Measurements from ENCODE around the gene KIF13A.
A peak's percentile ranks its signal among the peaks of the same experiment; 100 is the strongest.

The KIF13A gene

DNA sequence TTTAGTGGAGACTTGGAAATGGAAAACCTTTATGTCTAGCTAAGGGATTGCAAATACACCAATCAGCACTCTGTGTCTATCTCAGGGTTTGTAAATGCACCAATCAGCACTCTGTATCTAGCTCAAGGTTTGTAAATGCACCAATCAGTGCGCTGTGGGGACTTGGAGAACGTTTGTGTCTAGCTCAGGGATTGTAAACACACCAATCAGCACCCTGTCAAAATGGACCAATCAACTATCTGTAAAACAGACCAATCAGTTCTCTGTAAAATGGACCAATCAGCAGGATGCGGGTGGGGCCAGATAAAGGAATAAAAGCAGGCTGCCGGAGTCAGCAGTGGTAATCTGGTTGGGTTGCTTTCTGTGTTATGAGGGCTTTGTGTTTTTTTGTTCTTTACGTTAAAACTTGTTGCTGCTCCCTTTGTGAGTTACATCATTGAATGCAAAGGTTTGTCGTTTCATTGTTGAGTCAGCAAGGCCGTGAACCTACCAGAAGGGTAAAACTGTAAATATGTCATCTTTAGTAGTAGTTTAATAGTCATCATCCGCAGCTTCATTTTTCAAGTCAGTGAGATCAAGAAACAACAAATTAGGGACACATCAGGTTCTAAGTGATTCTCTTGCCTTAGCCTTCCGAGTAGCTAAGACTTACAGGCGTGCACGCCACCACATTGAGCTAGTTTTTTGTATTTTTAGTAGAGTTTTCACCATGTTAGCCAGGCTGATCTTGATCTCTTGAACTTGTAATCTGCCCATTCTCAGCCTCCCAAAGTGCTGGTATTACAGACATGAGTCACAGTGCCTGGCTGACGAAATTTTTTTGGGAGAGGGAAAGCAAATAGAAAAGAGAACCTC lies 258.0 kb downstream of the KIF13A start:
- no peak overlapping the region for H3K27ac Mint-ChIP-seq
- no peaks in the 10 kb centered on the region for H3K9me3 Mint-ChIP-seq
- H3K36me3 Mint-ChIP-seq (ENCODE audit: low read depth): no peaks in the 10 kb centered on the region
- DNase-seq (ENCODE audit: low spot score): no peak
- H3K27me3 Mint-ChIP-seq (ENCODE audit: low read depth): no peaks in the 10 kb centered on the region
- no peaks in the 10 kb centered on the region for H3K4me1 Mint-ChIP-seq (ENCODE audit: low read depth)
- H3K4me3 Mint-ChIP-seq: no peak overlapping the region

DNA sequence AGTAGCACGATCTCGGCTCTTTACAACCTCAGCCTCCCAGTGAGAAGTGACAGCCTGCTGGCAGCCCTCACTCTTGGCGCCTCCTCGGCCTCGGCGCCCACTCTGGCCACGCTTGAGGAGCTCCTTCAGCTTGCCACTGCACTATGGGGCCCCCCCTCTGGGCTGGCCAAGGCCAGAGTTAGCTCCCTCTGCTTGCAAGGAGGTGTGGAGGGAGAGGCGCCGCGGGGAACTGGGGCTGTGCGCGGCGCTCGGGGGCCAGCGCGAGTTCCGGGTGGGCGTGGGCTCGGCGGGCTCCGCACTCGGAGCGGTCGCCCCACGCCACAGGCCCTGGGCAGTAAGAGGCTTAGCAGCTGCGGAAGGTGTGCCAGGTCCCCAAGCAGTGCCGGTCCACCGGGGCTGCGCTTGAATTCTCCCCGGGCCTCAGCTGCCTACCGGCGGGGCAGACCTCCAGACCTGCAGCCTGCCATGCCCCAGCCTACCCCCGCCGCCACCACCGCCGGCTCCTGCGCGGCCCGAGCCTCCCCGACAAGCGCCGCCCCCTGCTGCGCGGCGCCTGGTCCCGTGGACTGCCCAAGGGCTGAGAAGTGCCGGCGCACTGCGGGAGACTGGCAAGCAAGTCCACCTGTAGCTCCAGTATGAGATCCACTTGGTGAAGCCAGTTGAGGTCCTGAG lies 258.7 kb downstream of the KIF13A start:
- no peak for DNase-seq (ENCODE audit: low spot score)
- no peaks in the 10 kb centered on the region for H3K9me3 Mint-ChIP-seq
- no peaks in the 10 kb centered on the region for H3K27me3 Mint-ChIP-seq (ENCODE audit: low read depth)
- H3K4me1 Mint-ChIP-seq (ENCODE audit: low read depth): no peaks in the 10 kb centered on the region
- no peaks in the 10 kb centered on the region for H3K36me3 Mint-ChIP-seq (ENCODE audit: low read depth)
- H3K4me3 Mint-ChIP-seq: no peak overlapping the region
- H3K27ac Mint-ChIP-seq: no peak overlapping the region

DNA sequence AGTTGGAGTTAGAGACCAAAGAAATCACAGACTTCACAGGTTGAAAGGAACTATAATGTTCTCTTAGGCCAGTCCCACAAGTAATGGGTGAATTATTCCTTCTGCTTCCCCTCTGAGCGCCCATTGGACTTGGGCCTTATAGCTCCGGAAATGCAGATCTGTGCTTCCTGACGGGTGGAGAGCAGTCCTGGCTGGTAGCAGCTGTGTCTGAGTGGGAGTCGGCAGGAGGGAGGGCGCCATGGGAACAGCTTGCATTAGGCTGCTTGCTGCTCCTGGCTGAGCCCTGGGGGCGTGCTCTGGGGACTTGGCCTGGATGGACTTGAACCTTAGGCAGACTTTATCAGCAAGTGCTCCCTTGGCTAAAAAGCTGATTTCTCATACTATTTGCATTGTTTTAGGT lies 262.4 kb downstream of the KIF13A start:
- H3K9me3 Mint-ChIP-seq: no peaks in the 10 kb centered on the region
- no peaks in the 10 kb centered on the region for H3K36me3 Mint-ChIP-seq (ENCODE audit: low read depth)
- H3K4me3 Mint-ChIP-seq: no peak overlapping the region
- DNase-seq (ENCODE audit: low spot score): no peak
- H3K4me1 Mint-ChIP-seq (ENCODE audit: low read depth): no peaks in the 10 kb centered on the region
- H3K27ac Mint-ChIP-seq: no peak overlapping the region
- peaks cover 8% of the 10 kb centered on the region for H3K27me3 Mint-ChIP-seq (ENCODE audit: low read depth)

DNA sequence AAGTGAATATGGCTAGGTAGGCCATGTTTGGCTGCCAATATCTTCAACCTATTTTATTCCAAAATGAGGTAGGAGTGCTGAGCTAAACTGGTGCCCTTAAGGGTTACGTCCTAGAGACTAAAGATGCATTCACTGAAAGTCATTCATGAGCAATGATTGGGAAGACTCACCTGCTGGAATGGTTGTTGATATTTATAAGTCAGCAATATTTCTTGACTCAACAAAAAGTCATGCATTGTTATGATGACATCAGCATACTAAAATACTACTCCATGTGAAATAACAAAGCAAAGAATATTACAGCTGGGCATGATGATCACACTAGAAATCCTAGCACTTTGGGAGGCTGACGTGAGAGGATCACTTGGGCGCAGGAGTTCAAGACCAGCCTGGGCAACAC lies 263.1 kb downstream of the KIF13A start:
- Mint-ChIP-seq H3K4me1 (ENCODE audit: low read depth) (no peaks in the 10 kb centered on the region), H3K27ac (no peak overlapping the region), H3K4me3 (no peak overlapping the region), H3K36me3 (ENCODE audit: low read depth) (no peaks in the 10 kb centered on the region), H3K9me3 (no peaks in the 10 kb centered on the region), H3K27me3 (ENCODE audit: low read depth) (peaks cover 12% of the 10 kb centered on the region)
- no peak for DNase-seq (ENCODE audit: low spot score)

GRCh38 chr6:17721671-17722070 lies 265.8 kb downstream of the KIF13A start:
- DNase-seq (ENCODE audit: low spot score): no peak
- Mint-ChIP-seq H3K27me3 (ENCODE audit: low read depth) (peaks cover 12% of the 10 kb centered on the region), H3K36me3 (ENCODE audit: low read depth) (no peaks in the 10 kb centered on the region), H3K4me1 (ENCODE audit: low read depth) (no peaks in the 10 kb centered on the region), H3K4me3 (no peak overlapping the region), H3K9me3 (no peaks in the 10 kb centered on the region), H3K27ac (no peak overlapping the region)

- Mint-ChIP-seq H3K4me1 (ENCODE audit: low read depth) (peaks cover 9% of the 10 kb centered on the region), H3K4me3 (no peak overlapping the region), H3K9me3 (no peaks in the 10 kb centered on the region), H3K27me3 (ENCODE audit: low read depth) (peaks cover 16% of the 10 kb centered on the region), H3K36me3 (ENCODE audit: low read depth) (peaks cover 4% of the 10 kb centered on the region), H3K27ac (no peak overlapping the region)
- no peak for DNase-seq (ENCODE audit: low spot score)
Measured at GRCh38 chr6:17719323-17720041, 268.0 kb downstream of the KIF13A start.

DNA sequence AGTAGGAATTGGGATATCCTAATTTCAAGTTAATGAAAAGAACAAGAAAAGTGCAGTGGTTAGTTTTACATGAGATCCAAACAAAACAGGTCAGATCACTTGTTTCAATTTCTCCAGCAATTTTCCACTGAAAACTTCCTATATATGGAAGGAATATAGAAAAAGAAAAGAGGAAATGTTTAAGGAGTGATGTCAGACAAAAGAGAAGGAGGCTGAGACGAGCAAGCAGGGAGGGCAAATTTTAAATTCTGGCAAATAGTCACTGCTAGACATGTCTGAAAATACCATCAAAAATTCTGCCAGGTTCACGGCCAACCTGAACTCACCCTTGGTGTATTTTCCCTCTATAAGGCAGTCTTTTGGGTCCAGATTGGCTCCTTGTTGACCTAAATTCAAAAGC lies 271.2 kb downstream of the KIF13A start:
- Mint-ChIP-seq H3K9me3 (no peaks in the 10 kb centered on the region), H3K4me1 (ENCODE audit: low read depth) (peaks cover 16% of the 10 kb centered on the region), H3K27me3 (ENCODE audit: low read depth) (peaks cover 8% of the 10 kb centered on the region), H3K27ac (no peak overlapping the region), H3K36me3 (ENCODE audit: low read depth) (peaks cover 7% of the 10 kb centered on the region), H3K4me3 (no peak overlapping the region)
- DNase-seq (ENCODE audit: low spot score): no peak

DNA sequence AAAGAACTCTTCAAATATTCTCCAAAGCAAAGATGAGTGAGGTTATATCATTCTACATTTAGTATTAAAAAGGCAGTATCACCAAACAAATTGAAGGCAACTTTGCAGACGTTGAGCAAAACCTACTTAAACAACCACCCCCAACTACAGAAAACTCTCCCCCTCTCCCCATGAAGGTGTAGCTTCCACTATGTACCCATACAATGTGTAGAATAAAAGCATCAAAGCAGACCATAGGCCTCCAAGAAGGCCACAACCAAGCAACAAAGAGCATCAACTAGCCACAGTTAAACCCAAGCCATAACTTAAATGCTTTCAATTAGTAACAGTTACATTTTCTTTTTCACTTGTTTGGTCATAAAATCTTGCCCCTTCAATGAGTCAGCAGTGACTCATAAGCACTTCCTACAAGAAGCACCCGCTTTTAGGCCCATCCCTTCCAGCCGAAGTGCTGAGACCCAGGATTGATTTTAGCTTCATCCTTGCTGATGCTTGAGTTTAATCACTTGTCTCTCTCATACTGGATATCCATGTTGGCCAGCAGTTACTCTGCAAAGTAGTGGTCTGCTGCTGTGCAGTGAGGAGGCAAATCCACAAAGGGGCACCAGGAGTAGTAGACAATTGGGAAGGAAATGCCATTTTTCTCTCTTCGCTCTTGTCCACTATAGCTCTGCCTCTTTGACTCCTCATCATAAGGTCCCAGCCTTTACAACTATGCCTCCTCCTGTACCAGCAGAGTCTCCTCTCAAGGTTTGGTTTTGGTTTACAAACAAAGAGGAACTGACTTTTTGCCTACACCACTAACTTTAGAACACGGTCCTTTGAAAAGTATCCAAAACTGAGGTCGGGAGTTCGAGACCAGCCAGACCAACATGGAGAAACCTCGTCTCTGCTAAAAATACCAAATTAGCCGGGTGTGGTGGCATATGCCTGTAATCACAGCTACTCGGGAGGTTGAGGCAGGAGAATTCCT lies 272.3 kb downstream of the KIF13A start:
- Mint-ChIP-seq H3K4me3 (peak overlapping the region; percentile 75), H3K4me1 (ENCODE audit: low read depth) (peaks cover 16% of the 10 kb centered on the region), H3K36me3 (ENCODE audit: low read depth) (peaks cover 7% of the 10 kb centered on the region), H3K27ac (peak overlapping the region; percentile 93), H3K27me3 (ENCODE audit: low read depth) (peaks cover 8% of the 10 kb centered on the region), H3K9me3 (no peaks in the 10 kb centered on the region)
- DNase-seq (ENCODE audit: low spot score): peak; percentile 39

GRCh38 chr6:17714177-17714576 lies 273.3 kb downstream of the KIF13A start:
- Mint-ChIP-seq H3K27ac (no peak overlapping the region), H3K36me3 (ENCODE audit: low read depth) (peaks cover 9% of the 10 kb centered on the region)
- no peak for DNase-seq (ENCODE audit: low spot score)

GRCh38 chr6:17712576-17712975 lies 274.9 kb downstream of the KIF13A start:
- peaks cover 17% of the 10 kb centered on the region for H3K4me1 Mint-ChIP-seq (ENCODE audit: low read depth)
- DNase-seq (ENCODE audit: low spot score): no peak
- H3K27me3 Mint-ChIP-seq (ENCODE audit: low read depth): peaks cover 4% of the 10 kb centered on the region
- H3K27ac Mint-ChIP-seq: no peak overlapping the region
- H3K4me3 Mint-ChIP-seq: no peak overlapping the region
- H3K36me3 Mint-ChIP-seq (ENCODE audit: low read depth): peaks cover 15% of the 10 kb centered on the region
- no peaks in the 10 kb centered on the region for H3K9me3 Mint-ChIP-seq

More at GRCh38 chr6:17714177-17714576, 273.3 kb downstream of the KIF13A start:
- Mint-ChIP-seq H3K27me3 (ENCODE audit: low read depth) (peaks cover 4% of the 10 kb centered on the region), H3K4me3 (peak overlapping the region; percentile 75), H3K4me1 (ENCODE audit: low read depth) (peaks cover 16% of the 10 kb centered on the region), H3K9me3 (no peaks in the 10 kb centered on the region)

DNA sequence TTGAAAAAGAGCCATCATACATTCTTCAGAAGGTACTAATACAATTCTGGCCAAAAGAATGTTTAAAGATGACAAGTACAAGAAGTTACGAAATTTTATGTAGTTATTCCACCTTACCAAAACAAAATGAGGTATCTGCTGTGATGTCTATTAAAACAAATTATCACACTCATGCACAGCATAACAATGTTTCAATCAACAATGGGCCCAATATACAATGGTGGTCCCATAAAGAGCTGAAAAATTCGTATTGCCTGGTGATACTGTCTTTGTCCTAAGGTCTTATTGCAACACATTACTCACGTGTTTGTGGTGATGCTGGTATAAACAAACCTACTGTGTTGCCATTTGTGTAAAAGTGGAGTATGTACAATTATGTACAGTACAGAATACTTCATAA lies 277.1 kb downstream of the KIF13A start:
- H3K27ac Mint-ChIP-seq: no peak overlapping the region
- no peaks in the 10 kb centered on the region for H3K9me3 Mint-ChIP-seq
- H3K4me1 Mint-ChIP-seq (ENCODE audit: low read depth): peaks cover 22% of the 10 kb centered on the region
- DNase-seq (ENCODE audit: low spot score): no peak
- no peak overlapping the region for H3K4me3 Mint-ChIP-seq
- peaks cover 24% of the 10 kb centered on the region for H3K36me3 Mint-ChIP-seq (ENCODE audit: low read depth)
- H3K27me3 Mint-ChIP-seq (ENCODE audit: low read depth): no peaks in the 10 kb centered on the region

DNA sequence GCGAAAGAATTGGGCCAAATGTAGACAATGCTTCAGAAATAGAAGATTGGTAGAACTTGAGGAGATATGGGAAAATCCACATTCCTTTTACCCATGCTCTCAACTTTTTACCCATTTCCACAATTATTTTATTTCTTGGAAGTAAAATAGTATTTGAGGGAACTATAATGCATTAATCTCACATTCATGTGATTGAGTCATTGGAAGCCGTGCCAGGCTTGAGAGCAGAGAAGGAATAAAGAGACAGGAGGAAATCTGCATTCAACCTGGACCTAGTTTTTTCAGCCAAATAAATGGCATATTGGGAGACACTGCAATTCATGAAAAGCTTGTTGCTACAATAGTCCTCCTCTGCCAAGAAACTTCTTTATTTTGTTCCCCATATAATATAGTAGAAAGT lies 278.0 kb downstream of the KIF13A start:
- Mint-ChIP-seq H3K4me3 (no peak overlapping the region), H3K36me3 (ENCODE audit: low read depth) (peaks cover 24% of the 10 kb centered on the region), H3K27me3 (ENCODE audit: low read depth) (no peaks in the 10 kb centered on the region), H3K27ac (no peak overlapping the region), H3K4me1 (ENCODE audit: low read depth) (peaks cover 15% of the 10 kb centered on the region), H3K9me3 (no peaks in the 10 kb centered on the region)
- DNase-seq (ENCODE audit: low spot score): no peak
